Testis (tissue), 3 donors: ENCODE measurements around the gene TTC22. TPM values are rescaled to one million over a fixed set of nuclear protein-coding genes. Genes with fewer than 3 reads are reported as not detected.

Experiments used
- DNase-seq: peaks from one replicate; pipeline ENCODE4 v3.0.0-alpha.2; 2019
- H3K27ac ChIP-seq, 2 donors: fragments of 200-600 bp; sonication (generic); one replicate each; pipeline ENCODE4 v1.5.1; 2019
- H3K27me3 ChIP-seq: fragments of 200-600 bp; sonication (generic); one replicate; pipeline ENCODE4 v1.5.1; 2019
- H3K36me3 ChIP-seq: fragments of 200-600 bp; sonication (generic); one replicate; pipeline ENCODE4 v1.5.1; 2017; ENCODE audit warnings: low read depth; ENCODE audit errors: missing control alignments
- H3K4me1 ChIP-seq: fragments of 200-600 bp; sonication (generic); one replicate; pipeline ENCODE4 v1.5.1; 2019
- H3K4me3 ChIP-seq, 2 donors: fragments of 200-600 bp; sonication (generic); one replicate each; pipeline ENCODE4 v1.5.1; 2017 to 2019
- H3K9me3 ChIP-seq: fragments of 200-600 bp; sonication (generic); one replicate; pipeline ENCODE4 v1.5.1; 2017
- POLR2A ChIP-seq: fragments of 450-650 bp; IDR thresholded peaks from one replicate; pipeline ENCODE4 v1.6.1; 2017; ENCODE audit warnings: antibody characterized with exemption, mild to moderate bottlenecking, moderate library complexity
- WGBS, 2 donors: methylation state at CpG; one replicate each; pipeline ENCODE4 v1.1.5; 2018; 5-methylcytosine and 5-hydroxymethylcytosine counted together
- intact Hi-C: fragments of 100-400 bp; cut with DNase I; formaldehyde crosslinking; loops from one replicate; pipeline ENCODE4 v1.15.1; 2023; ENCODE audit warnings: low total_unique reads
- polyA plus RNA-seq: library from polyadenylated mRNA; stranded (reverse); fragments of 350-450 nt; fragmentation: Illumina TruSeq; extraction: RNeasy Lipid Tissue Mini Kit (QIAGEN cat#74804); gene quantifications from one replicate; pipeline ENCODE4 v1.2.3, GENCODE V29; 2014; ENCODE audit warnings: low read depth, low replicate concordance; ENCODE audit not compliant: insufficient read depth
- total RNA-seq, 2 donors: library from RNA; depleted of rRNA; stranded (reverse); fragments of >200 nt; gene quantifications; one replicate each; pipeline ENCODE4 v1.2.3, GENCODE V29; 2016
- TF ChIP-seq, protein P1 (sequence below), 3 experiments: fragments of 450-650 bp in 2 of 3; fragments of 200-600 bp in 1 of 3; sonication (generic) in 1 of 3; IDR thresholded peaks; one replicate each; pipeline ENCODE4 v1.5.1; 2016 to 2019; ENCODE audit warnings: antibody characterized with exemption in 3 of 3, mild to moderate bottlenecking in 2 of 3, moderate library complexity in 1 of 3

Gene TTC22
- total and polyA plus RNA-seq, 3 donors from 2014 or later = 0.94 to 2.4 (median 1.7) TPM

DNA sequence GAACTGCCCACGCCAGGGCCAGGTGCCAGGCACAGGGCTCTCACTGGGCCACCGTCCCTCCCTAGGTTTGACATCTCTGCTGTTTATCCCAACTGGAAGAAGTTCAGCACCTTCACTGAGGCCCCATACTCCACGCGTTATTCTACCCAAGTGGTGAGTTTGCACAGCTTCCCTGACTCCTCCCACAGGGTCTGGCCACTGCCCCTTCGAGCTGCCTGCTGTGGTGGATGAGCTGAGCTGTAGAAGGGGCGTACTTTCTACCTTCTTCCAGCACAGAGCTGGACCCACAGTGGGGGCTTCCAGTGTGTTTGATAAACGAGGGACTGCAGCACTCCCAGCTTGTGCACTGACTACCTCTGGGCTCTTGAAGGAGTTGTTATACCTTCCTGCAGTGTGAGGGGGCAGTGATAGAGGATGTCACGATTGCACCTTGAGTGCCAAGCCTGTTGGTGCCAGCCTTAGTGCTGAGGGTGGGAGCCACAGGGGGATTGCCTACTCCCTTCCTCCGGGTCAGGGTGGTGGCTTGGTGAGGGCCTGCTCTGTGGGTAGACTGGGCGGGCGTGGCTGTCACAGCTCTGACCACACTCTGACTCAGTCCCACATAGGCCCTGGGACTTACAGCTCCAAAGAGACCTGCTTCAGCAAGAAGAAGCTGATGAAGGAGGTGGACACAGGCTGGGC is 5.9 kb upstream of the TTC22 start:
- H3K27me3 ChIP-seq = no peaks in the 10 kb centered on the region
- intact Hi-C loops = no loop called here
- no peaks in the 10 kb centered on the region for H3K4me1 ChIP-seq
- WGBS, 2 donors = 68 to 82% methylated on average over 5 to 11 of the region's 11 CpGs
- no peak for DNase-seq
- H3K9me3 ChIP-seq = no peaks in the 10 kb centered on the region
- TF ChIP-seq, protein P1, sequence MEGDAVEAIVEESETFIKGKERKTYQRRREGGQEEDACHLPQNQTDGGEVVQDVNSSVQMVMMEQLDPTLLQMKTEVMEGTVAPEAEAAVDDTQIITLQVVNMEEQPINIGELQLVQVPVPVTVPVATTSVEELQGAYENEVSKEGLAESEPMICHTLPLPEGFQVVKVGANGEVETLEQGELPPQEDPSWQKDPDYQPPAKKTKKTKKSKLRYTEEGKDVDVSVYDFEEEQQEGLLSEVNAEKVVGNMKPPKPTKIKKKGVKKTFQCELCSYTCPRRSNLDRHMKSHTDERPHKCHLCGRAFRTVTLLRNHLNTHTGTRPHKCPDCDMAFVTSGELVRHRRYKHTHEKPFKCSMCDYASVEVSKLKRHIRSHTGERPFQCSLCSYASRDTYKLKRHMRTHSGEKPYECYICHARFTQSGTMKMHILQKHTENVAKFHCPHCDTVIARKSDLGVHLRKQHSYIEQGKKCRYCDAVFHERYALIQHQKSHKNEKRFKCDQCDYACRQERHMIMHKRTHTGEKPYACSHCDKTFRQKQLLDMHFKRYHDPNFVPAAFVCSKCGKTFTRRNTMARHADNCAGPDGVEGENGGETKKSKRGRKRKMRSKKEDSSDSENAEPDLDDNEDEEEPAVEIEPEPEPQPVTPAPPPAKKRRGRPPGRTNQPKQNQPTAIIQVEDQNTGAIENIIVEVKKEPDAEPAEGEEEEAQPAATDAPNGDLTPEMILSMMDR (IDR thresholded peaks at IDR 0.05) = no peak
- TF ChIP-seq POLR2A = no peak
- H3K36me3 ChIP-seq = no peaks in the 10 kb centered on the region
- no peak overlapping the region for H3K27ac ChIP-seq
- H3K4me3 ChIP-seq = no peak overlapping the region

DNA sequence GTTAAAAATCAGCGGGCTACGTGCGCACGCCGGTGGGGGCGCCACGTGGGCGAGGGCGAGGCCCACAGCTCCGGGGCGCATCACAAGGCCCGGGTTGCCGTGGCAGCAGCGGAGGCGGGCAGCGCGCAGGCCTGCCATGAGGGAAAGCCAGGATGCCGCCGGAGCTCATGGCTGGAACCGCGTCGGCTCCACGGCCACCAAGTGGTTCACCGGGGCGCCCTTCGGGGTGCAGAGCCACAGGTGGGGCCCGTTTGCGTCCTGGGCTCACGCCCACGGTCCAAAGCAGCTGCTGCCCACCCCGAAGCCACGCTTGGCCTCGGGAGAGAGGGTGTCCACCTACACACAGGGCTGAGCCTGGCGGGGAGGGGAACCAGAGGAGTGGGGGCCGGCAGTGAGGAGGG is 4.9 kb upstream of the TTC22 start:
- intact Hi-C loops = no loop called here
- Histone ChIP-seq H3K4me3 (peak overlapping the region in 1 of 2 donors; percentile 27), H3K27ac (no peak overlapping the region), H3K36me3 (no peaks in the 10 kb centered on the region), H3K4me1 (no peaks in the 10 kb centered on the region), H3K27me3 (no peaks in the 10 kb centered on the region), H3K9me3 (no peaks in the 10 kb centered on the region)
- TF ChIP-seq POLR2A = no peak
- TF ChIP-seq, protein P1 (IDR thresholded peaks at IDR 0.05) = no peak
- DNase-seq = no peak
- 44 to 59% methylated on average over 28 to 35 of the region's 35 CpGs for WGBS, 2 donors

DNA sequence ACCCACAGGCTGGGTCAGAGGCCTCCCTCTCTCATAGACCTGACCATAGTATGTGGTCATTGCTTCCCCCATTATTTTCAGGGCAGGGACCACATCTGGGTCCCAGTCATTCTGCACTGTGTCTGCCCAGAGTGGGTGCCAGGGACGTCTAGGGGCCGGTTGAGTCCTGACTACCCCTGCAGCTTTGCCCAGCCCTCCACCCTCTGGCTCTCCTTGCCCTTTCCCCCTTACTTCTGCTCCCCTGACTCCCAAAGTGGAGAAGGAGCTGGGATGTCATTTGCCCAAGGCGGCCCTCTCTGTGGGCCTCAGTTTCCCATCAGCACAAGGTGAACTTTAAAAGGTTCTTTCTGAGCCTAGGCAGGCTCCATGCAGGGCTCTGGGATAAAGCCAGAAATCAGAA is 4.3 kb upstream of the TTC22 start:
- no peaks in the 10 kb centered on the region for H3K9me3 ChIP-seq
- intact Hi-C loops = no loop called here
- no peaks in the 10 kb centered on the region for H3K4me1 ChIP-seq
- no peak overlapping the region for H3K27ac ChIP-seq
- no peaks in the 10 kb centered on the region for H3K27me3 ChIP-seq
- no peak for DNase-seq
- peak overlapping the region in 1 of 2 donors; percentile 27 for H3K4me3 ChIP-seq
- no peak for TF ChIP-seq POLR2A
- TF ChIP-seq, protein P1 (IDR thresholded peaks at IDR 0.05) = no peak
- H3K36me3 ChIP-seq = no peaks in the 10 kb centered on the region
- 54 to 81% methylated on average over 3 of the region's 3 CpGs for WGBS, 2 donors

DNA sequence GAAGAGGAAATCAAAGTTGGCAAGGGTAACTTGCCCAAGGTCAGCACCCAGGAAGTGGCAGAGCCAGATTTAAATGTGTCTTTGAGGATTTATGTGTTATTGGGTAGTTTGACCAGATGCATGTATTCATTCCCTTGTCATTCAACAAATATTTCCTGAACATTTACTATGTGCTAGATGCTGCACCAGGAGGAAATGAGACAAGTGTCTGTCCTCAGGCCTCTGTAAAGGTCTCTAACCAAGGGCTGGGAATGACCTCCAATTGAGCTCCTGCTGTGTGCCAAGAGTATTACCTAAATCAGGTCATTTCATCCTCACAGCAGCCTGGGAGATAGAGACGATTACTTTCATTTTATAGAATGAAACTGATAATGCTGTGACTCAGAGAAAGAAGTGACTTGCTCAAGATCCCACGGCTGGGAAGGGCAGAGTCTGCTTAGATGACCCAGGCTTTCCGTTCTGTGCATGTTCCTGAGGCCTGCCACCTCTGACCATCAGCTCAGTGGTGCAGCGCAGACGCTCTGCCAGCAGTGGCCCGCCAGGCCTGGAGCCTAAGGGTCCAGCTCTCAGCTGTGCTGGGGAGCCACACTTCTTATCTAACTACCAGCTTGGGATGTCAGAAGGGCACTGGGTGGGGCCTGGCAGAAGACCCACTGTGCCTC is 3.5 kb upstream of the TTC22 start:
- no peaks in the 10 kb centered on the region for H3K36me3 ChIP-seq
- TF ChIP-seq, protein P1 (IDR thresholded peaks at IDR 0.05) = no peak
- TF ChIP-seq POLR2A = no peak
- no peak overlapping the region for H3K27ac ChIP-seq
- no peaks in the 10 kb centered on the region for H3K27me3 ChIP-seq
- WGBS, 2 donors = 90 to 91% methylated on average over 6 of the region's 6 CpGs
- intact Hi-C loops = no loop called here
- no peaks in the 10 kb centered on the region for H3K9me3 ChIP-seq
- H3K4me1 ChIP-seq = no peaks in the 10 kb centered on the region
- DNase-seq = no peak
- H3K4me3 ChIP-seq = no peak overlapping the region
